ENCODE results near the gene CCDC6. TPM values are rescaled to one million over a fixed set of nuclear protein-coding genes. Genes with fewer than 3 reads are reported as not detected.
"Not testable (repeated sequence)": the region's sequence is repeated elsewhere in the genome, so short reads cannot be mapped to it uniquely, and the experiment has no call there.

Gene CCDC6
- total RNA-seq, 4 donors from 2014 or later, result 78.5 to 101 (median 92.1) TPM

- Histone ChIP-seq H3K27me3 (no peaks in the 10 kb centered on the region), H3K27ac (no peak overlapping the region), H3K4me3 (no peak overlapping the region), H3K9me3 (no peaks in the 10 kb centered on the region), H3K4me1 (no peaks in the 10 kb centered on the region), H3K36me3 (no peaks in the 10 kb centered on the region)
- DNase-seq (ENCODE audit: low spot score in 2 of 2), result no peak
- WGBS, result 56% methylated on average over 2 of the region's 2 CpGs
- TF ChIP-seq POLR2AphosphoS5 (IDR thresholded peaks at IDR 0.05) (no peak), POLR2A (IDR thresholded peaks at IDR 0.05) (no peak), EP300 (IDR thresholded peaks at IDR 0.05) (no peak), CTCF (IDR thresholded peaks at IDR 0.05) (no peak)
Measured at GRCh38 chr10:59934701-59935100, 28.3 kb upstream of the CCDC6 start.

- not testable (repeated sequence) for H3K36me3 ChIP-seq; H3K27me3 ChIP-seq; DNase-seq (ENCODE audit: low spot score in 2 of 2); H3K4me1 ChIP-seq; H3K27ac ChIP-seq; H3K9me3 ChIP-seq; H3K4me3 ChIP-seq
- 91% methylated on average over 5 of the region's 5 CpGs for WGBS
Measured at GRCh38 chr10:59930788-59931521, 24.6 kb upstream of the CCDC6 start.

GRCh38 chr10:59926086-59926485 lies 19.7 kb upstream of the CCDC6 start:
- no peak for TF ChIP-seq CTCF (IDR thresholded peaks at IDR 0.05)
- no peak for TF ChIP-seq EP300 (IDR thresholded peaks at IDR 0.05)
- no peak for TF ChIP-seq POLR2A (IDR thresholded peaks at IDR 0.05)
- no peak for TF ChIP-seq POLR2AphosphoS5 (IDR thresholded peaks at IDR 0.05)
- Histone ChIP-seq H3K36me3 (no peaks in the 10 kb centered on the region), H3K9me3 (peaks cover 8% of the 10 kb centered on the region), H3K4me1 (no peaks in the 10 kb centered on the region), H3K4me3 (no peak overlapping the region), H3K27ac (no peak overlapping the region), H3K27me3 (no peaks in the 10 kb centered on the region)
- WGBS, result 93% methylated on average over 2 of the region's 2 CpGs
- no peak for DNase-seq (ENCODE audit: low spot score in 2 of 2)

- Histone ChIP-seq H3K9me3 (peaks cover 8% of the 10 kb centered on the region), H3K27ac (no peak overlapping the region), H3K4me1 (no peaks in the 10 kb centered on the region), H3K36me3 (no peaks in the 10 kb centered on the region), H3K4me3 (no peak overlapping the region), H3K27me3 (no peaks in the 10 kb centered on the region)
- 61% methylated on average over 3 of the region's 3 CpGs for WGBS
- no peak for DNase-seq (ENCODE audit: low spot score in 2 of 2)
- TF ChIP-seq EP300 (IDR thresholded peaks at IDR 0.05) (no peak), CTCF (IDR thresholded peaks at IDR 0.05) (no peak), POLR2A (IDR thresholded peaks at IDR 0.05) (no peak), POLR2AphosphoS5 (IDR thresholded peaks at IDR 0.05) (no peak)
Measured at GRCh38 chr10:59922907-59923306, 16.6 kb upstream of the CCDC6 start.

- TF ChIP-seq POLR2A (IDR thresholded peaks at IDR 0.05) (no peak), EP300 (IDR thresholded peaks at IDR 0.05) (no peak)
- 78% methylated on average over 1 of the region's 1 CpG for WGBS
- no peaks in the 10 kb centered on the region for H3K4me1 ChIP-seq
- H3K9me3 ChIP-seq, result no peaks in the 10 kb centered on the region
- no peak overlapping the region for H3K27ac ChIP-seq
- DNase-seq (ENCODE audit: low spot score in 2 of 2), result no peak
- H3K36me3 ChIP-seq, result no peaks in the 10 kb centered on the region
- no peaks in the 10 kb centered on the region for H3K27me3 ChIP-seq
- no peak overlapping the region for H3K4me3 ChIP-seq
Measured at GRCh38 chr10:59917922-59918321, 11.6 kb upstream of the CCDC6 start.

GRCh38 chr10:59913547-59914237 lies 7.3 kb upstream of the CCDC6 start:
- Histone ChIP-seq H3K27me3 (no peaks in the 10 kb centered on the region), H3K9me3 (no peaks in the 10 kb centered on the region), H3K36me3 (no peaks in the 10 kb centered on the region), H3K4me1 (peaks cover 4% of the 10 kb centered on the region), H3K4me3 (no peak overlapping the region), H3K27ac (no peak overlapping the region)
- TF ChIP-seq EP300 (IDR thresholded peaks at IDR 0.05) (no peak), POLR2AphosphoS5 (IDR thresholded peaks at IDR 0.05) (no peak), POLR2A (IDR thresholded peaks at IDR 0.05) (no peak)
- no peak for DNase-seq (ENCODE audit: low spot score in 2 of 2)

All from suprapubic skin (tissue), 4 donors.